ENCODE measurements around the gene PPIL6. TPM values are rescaled to one million over a fixed set of nuclear protein-coding genes. Genes with fewer than 3 reads are reported as not detected.
A peak's percentile ranks its signal among the peaks of the same experiment; 100 is the strongest.

PPIL6 gene
- total RNA-seq, 2 donors from 2014 or later = 0.83 to 1.6 TPM

- Mint-ChIP-seq H3K27me3 (no peaks in the 10 kb centered on the region), H3K36me3 (ENCODE audit: low read depth) (peaks cover 5% of the 10 kb centered on the region), H3K4me3 (peak overlapping the region; percentile 13), H3K4me1 (peaks cover 36% of the 10 kb centered on the region), H3K27ac (peak overlapping the region; percentile 72)
- peak; percentile 21 for ATAC-seq
- H3K9me3 ChIP-seq (ENCODE audit: control insufficient read depth, low read length, poor library complexity, severe bottlenecking) = no peaks in the 10 kb centered on the region
- no peak for DNase-seq
Observed at GRCh38 chr6:109458774-109459531, 18.5 kb upstream of the PPIL6 start.

GRCh38 chr6:109457562-109457996 is 17.2 kb upstream of the PPIL6 start:
- H3K9me3 ChIP-seq (ENCODE audit: control insufficient read depth, low read length, poor library complexity, severe bottlenecking) = no peaks in the 10 kb centered on the region
- peak overlapping the region; percentile 37 for H3K27ac Mint-ChIP-seq
- no peaks in the 10 kb centered on the region for H3K27me3 Mint-ChIP-seq
- no peak for DNase-seq
- H3K4me1 Mint-ChIP-seq = peaks cover 38% of the 10 kb centered on the region
- H3K4me3 Mint-ChIP-seq = no peak overlapping the region
- ATAC-seq = no peak
- H3K36me3 Mint-ChIP-seq (ENCODE audit: low read depth) = peaks cover 5% of the 10 kb centered on the region

GRCh38 chr6:109456710-109457561 is 16.5 kb upstream of the PPIL6 start:
- H3K4me1 Mint-ChIP-seq = peaks cover 35% of the 10 kb centered on the region
- DNase-seq (no peak), ATAC-seq (no peak)
- no peaks in the 10 kb centered on the region for H3K9me3 ChIP-seq (ENCODE audit: control insufficient read depth, low read length, poor library complexity, severe bottlenecking)
- H3K4me3 Mint-ChIP-seq = peak overlapping the region; percentile 99
- H3K36me3 Mint-ChIP-seq (ENCODE audit: low read depth) = peaks cover 1% of the 10 kb centered on the region
- H3K27ac Mint-ChIP-seq = peak overlapping the region; percentile 37
- no peaks in the 10 kb centered on the region for H3K27me3 Mint-ChIP-seq

- Mint-ChIP-seq H3K4me1 (peaks cover 37% of the 10 kb centered on the region), H3K27ac (peak overlapping the region; percentile 37), H3K27me3 (no peaks in the 10 kb centered on the region), H3K4me3 (peak overlapping the region; percentile 99), H3K36me3 (ENCODE audit: low read depth) (no peaks in the 10 kb centered on the region)
- ATAC-seq (no peak), DNase-seq (no peak)
- H3K9me3 ChIP-seq (ENCODE audit: control insufficient read depth, low read length, poor library complexity, severe bottlenecking) = no peaks in the 10 kb centered on the region
Observed at GRCh38 chr6:109456111-109456583, 15.7 kb upstream of the PPIL6 start.

GRCh38 chr6:109455437-109456110 is 15.1 kb upstream of the PPIL6 start, which contains the start of gene MICAL1:
MICAL1 (minus strand) TSS chr6:109455772; CDS start chr6:109454196, 1,576 bp downstream.
- DNase-seq (peak; percentile 58 to 81 (median 80)), ATAC-seq (peak; percentile 73)
- Mint-ChIP-seq H3K27ac (peak within 1 kb of the TSS; percentile 93), H3K36me3 (ENCODE audit: low read depth) (no peaks in the 10 kb centered on the region), H3K4me1 (peaks cover 40% of the 10 kb centered on the region), H3K27me3 (no peaks in the 10 kb centered on the region), H3K4me3 (peak within 1 kb of the TSS; percentile 99)
- no peaks in the 10 kb centered on the region for H3K9me3 ChIP-seq (ENCODE audit: control insufficient read depth, low read length, poor library complexity, severe bottlenecking)

- ATAC-seq (peak; percentile 69), DNase-seq (peak; percentile 52 to 72 (median 56))
- no peaks in the 10 kb centered on the region for H3K36me3 Mint-ChIP-seq (ENCODE audit: low read depth)
- H3K27me3 Mint-ChIP-seq = no peaks in the 10 kb centered on the region
- peaks cover 44% of the 10 kb centered on the region for H3K4me1 Mint-ChIP-seq
- peak overlapping the region; percentile 93 for H3K27ac Mint-ChIP-seq
- H3K9me3 ChIP-seq (ENCODE audit: control insufficient read depth, low read length, poor library complexity, severe bottlenecking) = no peaks in the 10 kb centered on the region
- peak overlapping the region; percentile 99 for H3K4me3 Mint-ChIP-seq
Observed at GRCh38 chr6:109454496-109455436, 14.3 kb upstream of the PPIL6 start.

- no peaks in the 10 kb centered on the region for H3K9me3 ChIP-seq (ENCODE audit: control insufficient read depth, low read length, poor library complexity, severe bottlenecking)
- Mint-ChIP-seq H3K27me3 (no peaks in the 10 kb centered on the region), H3K4me3 (peak overlapping the region; percentile 99), H3K36me3 (ENCODE audit: low read depth) (no peaks in the 10 kb centered on the region), H3K27ac (peak overlapping the region; percentile 93), H3K4me1 (peaks cover 38% of the 10 kb centered on the region)
- DNase-seq (no peak), ATAC-seq (no peak)
Observed at GRCh38 chr6:109453594-109454495, 13.4 kb upstream of the PPIL6 start.

GRCh38 chr6:109453156-109453555 is 12.7 kb upstream of the PPIL6 start:
- DNase-seq (no peak), ATAC-seq (no peak)
- Mint-ChIP-seq H3K4me1 (peaks cover 38% of the 10 kb centered on the region), H3K27ac (peak overlapping the region; percentile 93), H3K27me3 (no peaks in the 10 kb centered on the region), H3K36me3 (ENCODE audit: low read depth) (no peaks in the 10 kb centered on the region), H3K4me3 (peak overlapping the region; percentile 41)
- H3K9me3 ChIP-seq (ENCODE audit: control insufficient read depth, low read length, poor library complexity, severe bottlenecking) = no peaks in the 10 kb centered on the region

GRCh38 chr6:109452181-109452580 is 11.8 kb upstream of the PPIL6 start:
- DNase-seq (no peak), ATAC-seq (no peak)
- H3K27ac Mint-ChIP-seq = peak overlapping the region; percentile 93
- H3K27me3 Mint-ChIP-seq = no peaks in the 10 kb centered on the region
- H3K9me3 ChIP-seq (ENCODE audit: control insufficient read depth, low read length, poor library complexity, severe bottlenecking) = no peaks in the 10 kb centered on the region
- H3K4me3 Mint-ChIP-seq = no peak overlapping the region
- no peaks in the 10 kb centered on the region for H3K36me3 Mint-ChIP-seq (ENCODE audit: low read depth)
- H3K4me1 Mint-ChIP-seq = peaks cover 38% of the 10 kb centered on the region

GRCh38 chr6:109451376-109451775 is 10.9 kb upstream of the PPIL6 start:
- no peaks in the 10 kb centered on the region for H3K9me3 ChIP-seq (ENCODE audit: control insufficient read depth, low read length, poor library complexity, severe bottlenecking)
- no peaks in the 10 kb centered on the region for H3K27me3 Mint-ChIP-seq
- ATAC-seq (no peak), DNase-seq (no peak)
- no peaks in the 10 kb centered on the region for H3K36me3 Mint-ChIP-seq (ENCODE audit: low read depth)
- peak overlapping the region; percentile 36 for H3K4me3 Mint-ChIP-seq
- H3K4me1 Mint-ChIP-seq = peaks cover 35% of the 10 kb centered on the region
- no peak overlapping the region for H3K27ac Mint-ChIP-seq

GRCh38 chr6:109450801-109451200 is 10.4 kb upstream of the PPIL6 start:
- ATAC-seq (no peak), DNase-seq (no peak)
- Mint-ChIP-seq H3K4me3 (peak overlapping the region; percentile 84), H3K36me3 (ENCODE audit: low read depth) (no peaks in the 10 kb centered on the region), H3K27ac (peak overlapping the region; percentile 92), H3K4me1 (peaks cover 35% of the 10 kb centered on the region), H3K27me3 (no peaks in the 10 kb centered on the region)
- H3K9me3 ChIP-seq (ENCODE audit: control insufficient read depth, low read length, poor library complexity, severe bottlenecking) = no peaks in the 10 kb centered on the region

Data from T-helper 17 cell (primary cell).